GM12878 (cell line): ENCODE measurements around the gene MRPL57. TPM values are rescaled to one million over a fixed set of nuclear protein-coding genes. Genes with fewer than 3 reads are reported as not detected.

Experiments
- ATAC-seq: fragments of 200-7000 bp; cut with Tn5 transposase; 3 replicates; pipeline ENCODE4 v1.9.1; 2020; ENCODE audit warnings: mild to moderate bottlenecking, moderate library complexity
- BruUV-seq: library from RNA; stranded (reverse); fragments of 400-500 nt; replicated peaks from 2 replicates; lab custom pipeline; 2021; lab: Mats Ljungman, UMichigan
- CTCF ChIA-PET: fragments of 300-600 bp; sonication (Branson Sonifier 250); formaldehyde crosslinking; extraction: SDS; loops from one replicate; lab custom pipeline; 2021; ENCODE audit warnings: inconsistent platforms; lab: Yijun Ruan, JAX
- POLR2A ChIA-PET: fragments of 350-600 bp; formaldehyde crosslinking; extraction: SDS; loops from one replicate; lab custom pipeline; 2021; ENCODE audit warnings: inconsistent platforms; lab: Charles Lee
- RAD21 ChIA-PET: fragments of 300-600 bp; sonication (Branson Sonifier 250); formaldehyde crosslinking; loops from one replicate; lab custom pipeline; 2023; ENCODE audit warnings: antibody characterized with exemption; ENCODE audit not compliant: unreplicated experiment; lab: Charles Lee
- SMC1A ChIA-PET: fragments of 300-600 bp; sonication (Branson Sonifier 250); formaldehyde crosslinking; loops from one replicate; lab custom pipeline; 2023; ENCODE audit not compliant: unreplicated experiment, uncharacterized antibody; lab: Charles Lee
- DNase-seq: peaks from one replicate; pipeline ENCODE4 v3.0.0-alpha.2; 2011; ENCODE audit warnings: low read depth, low spot score
- FAIRE-seq: peaks from 3 replicates; lab custom pipeline; 2011; peaks lifted over from hg19 to GRCh38; lab: Jason Lieb, UNC
- H2AFZ ChIP-seq: 2 replicates; pipeline ENCODE4 v1.6.0; 2011; ENCODE audit warnings: low read depth, low read length, control low read depth; ENCODE audit not compliant: control insufficient read depth
- H3K27ac ChIP-seq: 2 replicates; pipeline ENCODE4 v1.5.1; 2011; ENCODE audit warnings: control low read depth; ENCODE audit not compliant: control insufficient read depth, insufficient read depth
- H3K27me3 ChIP-seq, 2 experiments: replicated peaks in 1 of 2; 2 replicates each; pipeline versions ENCODE4 v1.6.0 to v1.6.1; 2011; ENCODE audit warnings: low read length in 1 of 2; ENCODE audit not compliant: control insufficient read depth in 2 of 2, insufficient read depth in 2 of 2
- H3K36me3 ChIP-seq, 2 experiments: 2 replicates each; pipeline ENCODE4 v1.5.1; 2011; ENCODE audit warnings: low read length in 1 of 2; ENCODE audit not compliant: control insufficient read depth in 2 of 2, insufficient read depth in 2 of 2
- H3K4me1 ChIP-seq: 2 replicates; pipeline ENCODE4 v1.6.1; 2011; ENCODE audit warnings: mild to moderate bottlenecking, low read length, moderate library complexity, mixed read lengths; ENCODE audit not compliant: control insufficient read depth, insufficient read depth
- H3K4me2 ChIP-seq: 2 replicates; pipeline ENCODE4 v1.6.0; 2011; ENCODE audit warnings: control low read depth; ENCODE audit not compliant: control insufficient read depth, insufficient read depth
- H3K4me3 ChIP-seq: fragments of 200-600 bp; sonication (generic); 2 replicates; pipeline ENCODE4 v1.5.1; 2016
- H3K79me2 ChIP-seq: 2 replicates; pipeline ENCODE4 v1.6.0; 2011; ENCODE audit warnings: low read length; ENCODE audit not compliant: control insufficient read depth, insufficient read depth
- H3K9ac ChIP-seq: 2 replicates; pipeline ENCODE4 v1.8.0; 2011; ENCODE audit warnings: low read length, control low read depth, mixed read lengths; ENCODE audit not compliant: control insufficient read depth, insufficient read depth
- H3K9me3 ChIP-seq: replicated peaks from 3 replicates; pipeline ENCODE4 v1.5.1; 2011; ENCODE audit warnings: mild to moderate bottlenecking, low read length; ENCODE audit not compliant: control insufficient read depth, insufficient read depth
- H4K20me1 ChIP-seq: 2 replicates; pipeline ENCODE4 v1.6.0; 2011; ENCODE audit not compliant: control insufficient read depth, insufficient read depth
- ETV6 ChIP-seq, 2 experiments: fragments of 450-650 bp in 1 of 2; IDR thresholded peaks in 1 of 2; conservative IDR thresholded peaks in 1 of 2; 2 replicates each; pipeline ENCODE4 v1.6.1; 2014; ENCODE audit warnings: antibody characterized with exemption in 1 of 2, borderline replicate concordance in 1 of 2, low read depth in 1 of 2, mild to moderate bottlenecking in 1 of 2, moderate library complexity in 1 of 2
- GATAD2B ChIP-seq: fragments of 450-650 bp; conservative IDR thresholded peaks from 2 replicates; pipeline ENCODE4 v1.6.1; 2017; ENCODE audit warnings: low read depth, mild to moderate bottlenecking, moderate library complexity
- NR2C1 ChIP-seq: fragments of 450-650 bp; IDR thresholded peaks from 2 replicates; pipeline ENCODE4 v1.6.1; 2017; ENCODE audit warnings: antibody characterized with exemption, mild to moderate bottlenecking, moderate library complexity
- PKNOX1 ChIP-seq: fragments of 450-650 bp; IDR thresholded peaks from 2 replicates; pipeline ENCODE4 v1.6.1; 2016; ENCODE audit warnings: mild to moderate bottlenecking
- SRF ChIP-seq, 2 experiments: IDR thresholded peaks; 2 replicates each; pipeline ENCODE4 v1.6.1; 2011; ENCODE audit warnings: low read depth in 2 of 2, low read length in 2 of 2, mild to moderate bottlenecking in 1 of 2, moderate library complexity in 1 of 2
- TBL1XR1 ChIP-seq: IDR thresholded peaks from 2 replicates; pipeline ENCODE4 v1.6.1; 2012; ENCODE audit warnings: low read depth, low read length, improper control_type of control experiment
- USF1 ChIP-seq: IDR thresholded peaks from 2 replicates; pipeline ENCODE4 v1.6.1; 2011; ENCODE audit warnings: borderline replicate concordance, low read depth, mild to moderate bottlenecking, moderate library complexity, mixed read lengths, low read length; ENCODE audit not compliant: insufficient read depth; ENCODE audit errors: extremely low read length
- YBX1 ChIP-seq: fragments of 450-650 bp; IDR thresholded peaks from 2 replicates; pipeline ENCODE4 v1.6.1; 2016; ENCODE audit warnings: antibody characterized with exemption
- WGBS: methylation state at CpG from one replicate; pipeline ENCODE4 v1.1.6; 2016; ENCODE audit warnings: low lambda C conversion rate; ENCODE audit not compliant: insufficient replicate concordance, insufficient coverage; ENCODE audit errors: missing lambda C conversion rate; 5-methylcytosine and 5-hydroxymethylcytosine counted together
- in situ Hi-C: fragments of 300-500 bp; cut with MboI; formaldehyde crosslinking; loops from 9 replicates; pipeline ENCODE4 v1.14.3; 2018; ENCODE audit warnings: mixed read lengths
- intact Hi-C: fragments of 100-400 bp; cut with micrococcal nuclease; formaldehyde crosslinking; loops from one replicate; pipeline ENCODE4 v1.14.2; 2022; ENCODE audit not compliant: unreplicated experiment
- polyA plus RNA-seq, 11 experiments: library from polyadenylated mRNA; depleted of rRNA in 4 of 11; unstranded in 6 of 11; stranded (reverse) in 5 of 11; fragments of >200 nt; fragmentation: Nextera tagmentation in 4 of 11; fragmentation: Illumina TruSeq in 1 of 11; extraction: Ambion mirVana in 4 of 11; extraction: Trizol in 1 of 11; gene quantifications; 1 replicate in 1 of 11; 2 replicates in 10 of 11; pipeline versions ENCODE4 v1.2.1 to v1.2.3, GENCODE V29; 2011 to 2016; ENCODE audit warnings: inconsistent platforms in 2 of 11, missing spikeins in 2 of 11, low read depth in 1 of 11
- total RNA-seq, 4 experiments: library from RNA; depleted of rRNA in 3 of 4; stranded (reverse); fragments of >200 nt in 3 of 4; fragmentation: Illumina TruSeq in 1 of 4; extraction: Trizol in 1 of 4; gene quantifications; 2 replicates each; pipeline versions ENCODE4 v1.2.1 to v1.2.3, GENCODE V29; 2013 to 2021
- TF ChIP-seq, protein P1 (sequence below): fragments of 450-650 bp; formaldehyde crosslinking; IDR thresholded peaks from 2 replicates; pipeline ENCODE4 v1.4.0; 2022; ENCODE audit warnings: mild to moderate bottlenecking, moderate library complexity
- TF ChIP-seq, protein P2 (sequence below): IDR thresholded peaks from 2 replicates; pipeline ENCODE4 v1.6.1; 2012; ENCODE audit warnings: improper control_type of control experiment, low read depth, low read length; ENCODE audit not compliant: insufficient replicate concordance

MRPL57 gene
- total and polyA plus RNA-seq, 10 of the 15 experiments (the other 5 are each of a cell fraction or from before 2014, with no cell fraction given), result 10.5 to 90.6 (median 25.9) TPM

DNA sequence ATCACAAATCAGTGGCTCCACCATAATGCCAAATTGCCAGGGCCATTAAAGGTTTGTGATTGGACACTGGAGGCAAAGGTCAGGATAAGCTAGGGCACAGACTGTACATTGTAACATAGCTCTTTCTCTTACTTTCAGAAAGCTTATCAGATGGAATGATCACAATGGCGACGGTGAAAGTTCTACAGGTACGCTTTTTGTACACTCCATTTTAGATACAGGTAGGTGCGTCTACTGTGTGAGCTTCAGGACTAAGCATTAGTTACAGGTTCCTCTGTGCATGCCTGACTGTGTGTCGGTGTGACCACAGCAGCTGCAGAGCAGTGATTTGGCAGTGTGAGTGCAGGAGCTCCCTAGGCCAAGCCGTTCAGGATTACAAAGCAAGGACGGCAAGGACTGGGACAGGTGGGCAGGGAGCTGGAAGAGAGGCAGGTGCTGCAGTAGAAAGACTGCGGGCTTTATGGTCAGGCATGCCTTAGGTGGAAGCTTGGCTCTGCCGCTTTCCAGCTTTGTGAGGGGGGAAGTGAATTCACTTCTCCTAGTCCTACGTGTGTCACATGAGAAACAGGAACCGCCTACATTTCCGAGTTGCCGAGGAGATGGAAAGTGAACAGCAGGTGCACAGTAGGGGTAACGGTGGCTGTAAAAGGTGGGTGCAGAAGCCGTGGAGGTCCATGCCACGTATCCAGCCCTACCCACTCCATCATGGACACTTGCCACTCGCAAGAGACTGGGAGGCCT lies 49.6 kb downstream of the MRPL57 start (continued):
- TF ChIP-seq, protein P1, sequence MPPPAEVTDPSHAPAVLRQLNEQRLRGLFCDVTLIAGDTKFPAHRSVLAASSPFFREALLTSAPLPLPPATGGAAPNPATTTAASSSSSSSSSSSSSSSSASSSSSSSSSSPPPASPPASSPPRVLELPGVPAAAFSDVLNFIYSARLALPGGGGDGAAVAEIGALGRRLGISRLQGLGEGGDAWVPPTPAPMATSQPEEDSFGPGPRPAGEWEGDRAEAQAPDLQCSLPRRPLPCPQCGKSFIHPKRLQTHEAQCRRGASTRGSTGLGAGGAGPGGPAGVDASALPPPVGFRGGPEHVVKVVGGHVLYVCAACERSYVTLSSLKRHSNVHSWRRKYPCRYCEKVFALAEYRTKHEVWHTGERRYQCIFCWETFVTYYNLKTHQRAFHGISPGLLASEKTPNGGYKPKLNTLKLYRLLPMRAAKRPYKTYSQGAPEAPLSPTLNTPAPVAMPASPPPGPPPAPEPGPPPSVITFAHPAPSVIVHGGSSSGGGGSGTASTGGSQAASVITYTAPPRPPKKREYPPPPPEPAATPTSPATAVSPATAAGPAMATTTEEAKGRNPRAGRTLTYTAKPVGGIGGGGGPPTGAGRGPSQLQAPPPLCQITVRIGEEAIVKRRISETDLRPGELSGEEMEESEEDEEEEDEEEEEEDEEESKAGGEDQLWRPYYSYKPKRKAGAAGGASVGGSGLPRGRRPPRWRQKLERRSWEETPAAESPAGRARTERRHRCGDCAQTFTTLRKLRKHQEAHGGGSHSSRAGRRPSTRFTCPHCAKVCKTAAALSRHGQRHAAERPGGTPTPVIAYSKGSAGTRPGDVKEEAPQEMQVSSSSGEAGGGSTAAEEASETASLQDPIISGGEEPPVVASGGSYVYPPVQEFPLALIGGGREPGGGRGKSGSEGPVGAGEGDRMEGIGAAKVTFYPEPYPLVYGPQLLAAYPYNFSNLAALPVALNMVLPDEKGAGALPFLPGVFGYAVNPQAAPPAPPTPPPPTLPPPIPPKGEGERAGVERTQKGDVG (CRISPR knock-in tag), result no peak
- TF ChIP-seq SRF (IDR thresholded peaks at IDR 0.05; ENCODE audit: low read depth in 2 of 2, low read length in 2 of 2), result no peak

DNA sequence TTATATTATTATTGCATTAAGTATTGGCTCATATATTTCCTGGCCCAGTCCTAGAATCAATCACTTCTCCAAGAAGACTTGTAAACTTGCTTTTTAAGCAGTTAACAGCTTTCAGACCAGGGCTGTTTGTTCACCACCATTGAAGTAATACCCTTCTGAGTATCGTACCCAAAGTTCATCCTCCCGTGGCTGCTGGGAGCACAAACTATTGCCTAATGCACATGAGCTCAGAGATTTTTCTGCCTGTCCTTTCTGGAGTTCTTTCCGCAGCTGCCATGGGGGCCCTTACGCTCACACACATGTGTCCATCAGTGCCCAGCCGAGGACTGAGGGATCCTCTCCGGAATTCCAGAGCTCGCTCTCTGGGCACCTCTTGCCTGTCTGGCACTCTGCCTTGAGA lies 51.5 kb downstream of the MRPL57 start:
- FAIRE-seq (no peak), ATAC-seq (no peak), DNase-seq (no peak)
- no TSS peak for BruUV-seq
- Histone ChIP-seq H3K79me2 (no peaks in the 10 kb centered on the region), H3K4me3 (no peak overlapping the region), H3K9ac (no peak overlapping the region), H2AFZ (no peak overlapping the region), H3K9me3 (no peaks in the 10 kb centered on the region), H3K4me1 (no peaks in the 10 kb centered on the region), H3K4me2 (no peak overlapping the region), H3K36me3 (no peaks in the 10 kb centered on the region), H4K20me1 (no peaks in the 10 kb centered on the region), H3K27ac (no peak overlapping the region), H3K27me3 (no peaks in the 10 kb centered on the region)
- ChIA-PET SMC1A (no interaction called here), RAD21 (interaction anchor here (1.0 kb wide), 1 partner anchor 9 kb away, joined by 3 read pairs; no protein-coding TSS in a partner anchor), POLR2A (no interaction called here), CTCF (no interaction called here)
- in situ Hi-C loops, result no loop called here
- WGBS, result 73% methylated on average over 7 of the region's 7 CpGs
- intact Hi-C loops, result no loop called here
- TF ChIP-seq PKNOX1, result no peak
- no peak for TF ChIP-seq TBL1XR1
- TF ChIP-seq, protein P2, sequence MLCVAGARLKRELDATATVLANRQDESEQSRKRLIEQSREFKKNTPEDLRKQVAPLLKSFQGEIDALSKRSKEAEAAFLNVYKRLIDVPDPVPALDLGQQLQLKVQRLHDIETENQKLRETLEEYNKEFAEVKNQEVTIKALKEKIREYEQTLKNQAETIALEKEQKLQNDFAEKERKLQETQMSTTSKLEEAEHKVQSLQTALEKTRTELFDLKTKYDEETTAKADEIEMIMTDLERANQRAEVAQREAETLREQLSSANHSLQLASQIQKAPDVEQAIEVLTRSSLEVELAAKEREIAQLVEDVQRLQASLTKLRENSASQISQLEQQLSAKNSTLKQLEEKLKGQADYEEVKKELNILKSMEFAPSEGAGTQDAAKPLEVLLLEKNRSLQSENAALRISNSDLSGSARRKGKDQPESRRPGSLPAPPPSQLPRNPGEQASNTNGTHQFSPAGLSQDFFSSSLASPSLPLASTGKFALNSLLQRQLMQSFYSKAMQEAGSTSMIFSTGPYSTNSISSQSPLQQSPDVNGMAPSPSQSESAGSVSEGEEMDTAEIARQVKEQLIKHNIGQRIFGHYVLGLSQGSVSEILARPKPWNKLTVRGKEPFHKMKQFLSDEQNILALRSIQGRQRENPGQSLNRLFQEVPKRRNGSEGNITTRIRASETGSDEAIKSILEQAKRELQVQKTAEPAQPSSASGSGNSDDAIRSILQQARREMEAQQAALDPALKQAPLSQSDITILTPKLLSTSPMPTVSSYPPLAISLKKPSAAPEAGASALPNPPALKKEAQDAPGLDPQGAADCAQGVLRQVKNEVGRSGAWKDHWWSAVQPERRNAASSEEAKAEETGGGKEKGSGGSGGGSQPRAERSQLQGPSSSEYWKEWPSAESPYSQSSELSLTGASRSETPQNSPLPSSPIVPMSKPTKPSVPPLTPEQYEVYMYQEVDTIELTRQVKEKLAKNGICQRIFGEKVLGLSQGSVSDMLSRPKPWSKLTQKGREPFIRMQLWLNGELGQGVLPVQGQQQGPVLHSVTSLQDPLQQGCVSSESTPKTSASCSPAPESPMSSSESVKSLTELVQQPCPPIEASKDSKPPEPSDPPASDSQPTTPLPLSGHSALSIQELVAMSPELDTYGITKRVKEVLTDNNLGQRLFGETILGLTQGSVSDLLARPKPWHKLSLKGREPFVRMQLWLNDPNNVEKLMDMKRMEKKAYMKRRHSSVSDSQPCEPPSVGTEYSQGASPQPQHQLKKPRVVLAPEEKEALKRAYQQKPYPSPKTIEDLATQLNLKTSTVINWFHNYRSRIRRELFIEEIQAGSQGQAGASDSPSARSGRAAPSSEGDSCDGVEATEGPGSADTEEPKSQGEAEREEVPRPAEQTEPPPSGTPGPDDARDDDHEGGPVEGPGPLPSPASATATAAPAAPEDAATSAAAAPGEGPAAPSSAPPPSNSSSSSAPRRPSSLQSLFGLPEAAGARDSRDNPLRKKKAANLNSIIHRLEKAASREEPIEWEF, result no peak
- no peak for TF ChIP-seq USF1
- TF ChIP-seq ETV6 (conservative IDR thresholded peaks at IDR 0.05 in 1 of 2, IDR thresholded peaks at IDR 0.05 in 1 of 2; ENCODE audit: borderline replicate concordance in 1 of 2, low read depth in 1 of 2), result no peak
- no peak for TF ChIP-seq GATAD2B
- no peak for TF ChIP-seq NR2C1
- TF ChIP-seq YBX1, result no peak
